ENCODE data around the gene MYPOP.

MYPOP gene, protein sequence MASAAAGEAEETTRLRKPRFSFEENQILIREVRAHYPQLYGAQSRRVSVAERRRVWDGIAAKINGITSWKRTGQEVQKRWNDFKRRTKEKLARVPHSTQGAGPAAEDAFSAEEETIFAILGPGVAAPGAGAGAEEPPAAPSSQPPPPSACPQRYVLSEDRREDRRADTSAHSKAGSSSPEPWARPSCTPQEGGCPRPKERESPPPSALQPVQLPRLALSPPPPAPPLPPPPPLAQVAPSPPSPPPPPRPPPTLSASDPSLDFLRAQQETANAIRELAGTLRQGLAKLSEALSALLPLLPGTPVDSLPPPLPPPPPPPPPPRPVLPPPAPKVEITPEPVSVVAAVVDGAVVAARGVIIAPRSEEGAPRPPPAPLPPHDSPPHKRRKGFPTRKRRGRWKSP

DNA sequence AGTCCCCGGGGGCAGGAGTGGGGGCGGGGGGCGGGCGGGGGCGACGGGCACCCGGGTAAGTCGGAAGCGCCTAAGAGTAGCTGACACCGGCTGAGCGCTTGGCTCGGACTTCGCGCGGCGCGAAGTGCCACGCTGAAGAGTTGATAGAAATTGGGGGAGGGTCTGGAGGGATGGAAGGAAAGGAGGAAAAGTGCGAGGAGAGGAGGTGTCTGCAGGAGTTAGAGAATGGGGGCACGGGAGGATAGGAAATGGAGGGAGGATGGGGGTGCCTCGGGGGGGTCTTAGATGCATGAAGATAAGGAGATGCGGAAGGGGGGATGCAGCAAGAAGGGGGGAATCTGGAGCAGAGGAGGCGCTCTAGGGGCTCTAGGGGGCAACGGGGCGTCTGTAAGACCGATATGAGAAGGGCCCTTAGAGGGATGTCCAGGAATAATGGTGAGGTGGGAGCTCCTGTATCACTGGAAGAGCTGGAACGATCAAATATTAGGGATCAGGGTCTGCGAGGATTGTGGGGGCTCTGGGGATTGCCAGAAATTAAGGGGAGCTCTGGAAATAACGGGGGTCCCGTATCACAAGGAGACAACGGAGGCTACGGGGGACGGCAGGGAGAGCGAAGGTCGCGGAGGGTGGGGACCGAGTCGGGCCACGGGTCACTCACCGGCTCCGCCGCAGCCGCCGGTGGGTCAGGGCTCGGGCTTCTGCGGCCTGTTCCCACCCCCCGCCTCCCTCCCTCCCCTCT, at the start of gene MYPOP:
Gene MYPOP (minus strand): TSS at position 702 of the 739 bp plus-strand sequence. CDS start 840 bp downstream, outside the sequence.
- DNase-seq: no peak

GRCh38 chr19:45947926-45948325, 45.5 kb upstream of the MYPOP start:
- DNase-seq: peak; percentile 24

DNA sequence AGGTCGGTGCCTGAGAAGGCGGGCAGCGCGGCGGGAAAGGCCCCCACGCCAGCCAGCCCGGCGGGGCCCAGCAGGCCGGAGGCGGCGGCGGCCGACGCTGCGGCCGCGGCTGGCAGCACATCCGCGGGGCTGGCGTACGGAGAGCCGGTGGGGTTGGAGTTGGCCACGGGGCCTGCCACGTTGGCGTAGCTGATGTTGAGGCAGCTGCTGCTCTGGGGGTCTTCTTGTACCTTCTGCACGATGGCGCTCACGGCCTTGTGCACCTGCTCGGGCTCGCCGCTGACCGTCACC, 38.0 kb upstream of the MYPOP start:
- no peak for DNase-seq

- DNase-seq: no peak
These were observed 37.5 kb upstream of the MYPOP start for GRCh38 chr19:45939792-45940514.

GRCh38 chr19:45938733-45939319, 36.4 kb upstream of the MYPOP start:
- no peak for DNase-seq

DNA sequence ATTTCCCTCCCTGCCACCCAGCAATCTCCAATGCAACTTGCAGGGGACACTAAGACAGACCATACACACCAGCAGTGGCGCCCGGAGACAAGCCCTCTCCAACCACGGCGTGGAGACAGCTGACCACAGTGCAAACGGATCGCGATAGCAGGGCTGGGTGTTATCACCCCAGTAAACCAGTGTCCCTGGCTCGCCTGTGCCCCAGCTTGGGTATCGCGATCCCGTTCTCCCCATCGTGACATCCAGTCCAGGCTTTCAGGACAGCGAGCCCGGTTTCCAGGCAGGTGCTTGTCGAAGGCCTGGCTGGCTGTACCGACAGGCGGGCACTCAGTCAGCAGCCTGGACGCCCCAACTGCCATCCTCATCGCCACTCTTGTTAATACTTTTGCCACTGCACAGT, 32.9 kb upstream of the MYPOP start:
- DNase-seq: no peak

- no peak for DNase-seq
These were observed 32.3 kb upstream of the MYPOP start for GRCh38 chr19:45934551-45935230.

- no peak for DNase-seq
These were observed 31.3 kb upstream of the MYPOP start for GRCh38 chr19:45933759-45934158.

- no peak for DNase-seq
These were observed 28.6 kb upstream of the MYPOP start for GRCh38 chr19:45931055-45931454.

GRCh38 chr19:45929247-45929646, 26.8 kb upstream of the MYPOP start:
- DNase-seq: no peak

DNA sequence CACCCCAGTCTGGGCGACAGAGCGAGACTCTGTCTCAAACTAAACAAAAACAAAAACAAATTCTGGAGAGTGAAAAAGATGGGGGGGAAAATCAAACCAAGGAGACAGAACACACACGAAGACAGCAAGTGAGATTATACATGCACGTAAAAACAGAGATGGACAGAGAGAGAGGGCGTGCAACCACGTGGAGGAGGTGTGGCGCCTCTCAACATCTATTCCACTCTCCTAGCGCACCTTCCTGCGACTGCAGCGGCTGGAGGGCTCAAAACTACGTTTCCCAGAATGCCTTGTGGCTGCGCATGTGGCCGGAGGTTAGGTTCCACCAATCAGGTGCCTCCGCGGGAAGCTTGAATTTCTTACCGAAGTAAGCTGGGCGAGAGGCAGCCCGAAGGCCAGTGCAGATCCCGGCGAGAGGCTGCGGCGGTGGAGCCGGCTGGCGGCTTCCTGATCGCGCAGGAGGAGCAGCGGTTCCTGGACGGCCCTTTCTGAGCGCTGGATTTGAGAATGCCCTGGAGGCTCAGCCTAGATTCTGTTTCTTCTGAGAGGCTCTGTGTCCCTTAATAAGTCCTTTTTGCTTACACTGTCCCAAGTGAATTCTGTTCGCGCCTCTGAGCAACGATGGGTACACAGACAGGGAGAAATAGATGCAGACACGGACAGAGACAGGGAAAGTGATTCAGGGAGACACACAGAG, 25.3 kb upstream of the MYPOP start:
- peak; percentile 83 for DNase-seq

GRCh38 chr19:45924891-45925447, 22.6 kb upstream of the MYPOP start:
- DNase-seq: no peak

DNA sequence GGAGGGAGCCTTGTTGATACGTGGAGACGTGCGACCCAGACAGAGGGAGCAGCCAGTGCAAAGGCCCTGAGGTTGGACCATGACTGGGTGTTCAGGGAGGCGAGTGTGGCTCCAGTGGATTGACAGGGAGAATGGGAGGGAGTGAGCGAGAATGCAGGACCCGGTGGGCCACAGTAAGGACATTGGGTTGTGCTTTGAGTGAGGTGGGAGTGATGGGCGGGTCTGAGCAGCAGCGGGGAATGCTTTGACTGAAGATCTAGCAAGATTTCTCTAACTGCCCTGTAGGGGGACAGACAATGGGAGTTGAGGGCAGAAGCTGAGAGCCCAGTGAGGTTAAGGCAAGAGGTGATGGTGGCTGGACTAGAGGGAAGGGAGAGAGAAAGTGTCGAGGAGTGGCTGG, 19.9 kb upstream of the MYPOP start:
- no peak for DNase-seq

GRCh38 chr19:45920458-45920857, 18.0 kb upstream of the MYPOP start:
- no peak for DNase-seq

DNA sequence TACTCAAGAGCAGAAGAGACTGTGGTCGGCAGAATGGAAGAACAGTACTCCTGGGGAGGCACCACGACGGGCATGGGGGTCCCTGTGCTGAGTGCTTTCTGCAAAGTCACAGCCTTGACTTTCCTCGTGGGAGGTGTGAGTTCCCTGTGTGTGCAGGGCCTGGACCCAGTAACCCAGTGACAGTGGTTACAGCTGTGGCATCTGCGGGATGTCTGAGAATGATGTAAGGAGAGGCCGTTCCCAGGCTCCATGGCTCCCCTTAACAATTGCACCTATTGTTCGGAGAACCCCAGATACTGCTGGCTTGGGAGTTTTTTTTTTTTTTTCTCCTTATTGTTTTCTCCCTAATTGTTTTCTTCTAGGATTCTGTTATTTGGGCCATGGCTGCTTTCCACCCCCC, 17.3 kb upstream of the MYPOP start:
- no peak for DNase-seq

DNA sequence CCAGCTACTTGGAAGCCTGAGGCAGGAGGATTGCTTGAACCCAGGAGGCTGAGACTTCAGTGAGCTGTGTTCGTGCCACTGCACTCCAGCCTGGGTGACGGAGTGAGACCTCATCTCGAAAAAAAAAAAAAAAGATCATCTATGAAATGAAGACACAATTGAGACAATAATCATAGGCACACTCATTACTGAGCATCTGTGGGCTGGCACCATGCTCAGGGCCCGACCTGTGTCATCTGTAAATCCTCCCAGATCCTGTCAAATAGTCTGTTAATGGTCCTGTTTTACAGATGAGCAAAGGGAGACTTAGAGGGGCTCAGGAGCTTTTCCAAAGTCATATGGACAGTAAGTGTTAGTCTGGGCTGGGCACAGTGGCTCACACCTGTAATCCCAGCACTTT, 16.3 kb upstream of the MYPOP start:
- no peak for DNase-seq

- no peak for DNase-seq
These were observed 15.1 kb upstream of the MYPOP start for GRCh38 chr19:45917421-45918091.

GRCh38 chr19:45913874-45914830, 11.7 kb upstream of the MYPOP start, which contains the start of gene NANOS2:
Gene NANOS2 (minus strand): TSS chr19:45914778. CDS start chr19:45914693, 85 bp downstream.
- DNase-seq: no peak

DNA sequence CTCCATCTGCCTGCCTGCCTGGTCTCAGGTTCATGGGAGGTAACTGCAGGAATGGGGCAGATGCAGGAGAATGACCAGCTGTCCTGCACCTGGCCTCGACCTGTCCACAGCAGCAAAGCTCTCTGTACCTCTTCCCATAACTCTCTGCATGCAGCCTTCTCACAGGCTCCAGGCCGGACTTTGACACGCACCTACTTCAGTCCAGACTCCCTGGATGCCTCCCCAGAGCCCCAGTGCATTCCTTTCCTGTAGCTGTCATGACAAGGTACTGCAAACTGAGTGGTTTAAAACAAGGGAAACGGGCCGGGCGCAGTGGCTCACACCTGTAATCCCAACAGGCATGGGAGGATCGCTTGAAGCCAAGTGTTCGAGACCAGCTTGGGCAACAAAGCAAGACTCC, 8.9 kb upstream of the MYPOP start:
- DNase-seq: no peak

GRCh38 chr19:45908956-45909355, 6.5 kb upstream of the MYPOP start:
- peak; percentile 17 for DNase-seq
